ENCODE results near the gene RNF220. TPM values are rescaled to one million over a fixed set of nuclear protein-coding genes. Genes with fewer than 3 reads are reported as not detected.

Gene RNF220
- polyA plus RNA-seq, 3 donors: 97.9 to 109 (median 101) TPM

DNA sequence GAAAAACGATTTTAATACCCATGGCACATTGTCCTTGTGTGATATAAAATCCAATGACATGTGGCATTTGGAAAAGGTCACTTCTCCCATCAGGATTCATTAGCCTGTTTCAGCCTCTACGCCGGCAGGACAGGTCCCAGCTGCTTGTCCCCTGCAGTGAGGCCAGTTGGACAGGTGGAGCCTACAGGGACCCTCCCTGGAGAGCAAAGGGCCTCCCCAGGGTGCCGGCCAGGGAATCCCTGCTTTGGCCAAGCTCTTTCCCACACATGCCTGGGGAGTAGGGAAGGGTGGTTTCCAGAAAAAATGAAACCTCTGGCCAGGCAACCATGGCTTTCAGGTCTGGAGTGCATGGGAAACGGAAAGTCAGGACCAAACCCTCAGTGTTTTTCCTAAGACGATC, 176.2 kb downstream of the RNF220 start:
- DNase-seq: no peak

DNA sequence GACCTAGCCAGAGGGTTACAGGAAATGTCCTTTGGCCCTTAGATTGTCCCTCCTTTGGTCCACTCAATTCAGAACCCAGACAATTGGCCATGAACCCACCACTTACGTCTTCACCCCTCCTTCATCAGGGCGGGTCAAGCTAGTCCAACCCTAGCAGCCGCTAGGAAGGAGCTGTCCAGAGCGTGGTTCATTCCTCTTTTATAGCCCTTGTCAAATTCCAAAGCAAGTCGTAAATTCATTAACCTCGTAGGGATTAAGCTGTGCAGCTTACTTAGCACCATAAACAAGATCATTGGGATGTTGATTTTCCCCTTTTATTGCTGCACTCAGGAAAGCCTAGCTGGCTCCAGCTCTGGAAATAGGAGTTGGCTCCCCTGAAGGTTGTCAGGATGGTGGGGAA, 179.1 kb downstream of the RNF220 start:
- peak; percentile 82 for DNase-seq

DNA sequence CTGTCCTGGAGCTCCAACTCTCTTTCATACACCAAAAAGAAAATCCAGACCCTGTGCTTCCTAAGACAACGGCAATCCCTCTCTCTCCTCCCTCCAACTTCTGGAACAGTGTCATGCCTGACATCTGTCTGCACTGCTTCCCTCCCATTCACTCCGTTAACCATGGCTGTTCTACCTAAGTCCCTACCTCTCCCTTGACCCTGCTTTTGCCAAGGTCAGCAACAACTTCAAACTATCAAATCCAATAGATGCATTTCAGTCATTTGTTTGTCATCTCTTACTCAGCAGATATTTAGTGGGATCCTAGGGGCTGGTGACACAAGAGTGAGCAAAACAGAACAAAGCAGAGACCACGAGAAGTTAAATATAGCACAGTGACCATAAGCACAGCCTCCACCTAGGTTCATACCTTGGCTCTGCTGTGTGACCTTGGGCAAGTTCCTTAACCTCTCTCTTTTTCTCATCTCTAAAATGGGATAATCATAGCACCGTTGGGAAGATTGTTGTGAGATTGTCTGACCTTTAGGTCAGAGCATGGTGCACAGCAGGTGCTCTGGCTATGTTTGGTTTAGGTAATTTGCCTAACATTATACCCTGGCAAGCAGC, 180.4 kb downstream of the RNF220 start:
- DNase-seq: no peak

DNA sequence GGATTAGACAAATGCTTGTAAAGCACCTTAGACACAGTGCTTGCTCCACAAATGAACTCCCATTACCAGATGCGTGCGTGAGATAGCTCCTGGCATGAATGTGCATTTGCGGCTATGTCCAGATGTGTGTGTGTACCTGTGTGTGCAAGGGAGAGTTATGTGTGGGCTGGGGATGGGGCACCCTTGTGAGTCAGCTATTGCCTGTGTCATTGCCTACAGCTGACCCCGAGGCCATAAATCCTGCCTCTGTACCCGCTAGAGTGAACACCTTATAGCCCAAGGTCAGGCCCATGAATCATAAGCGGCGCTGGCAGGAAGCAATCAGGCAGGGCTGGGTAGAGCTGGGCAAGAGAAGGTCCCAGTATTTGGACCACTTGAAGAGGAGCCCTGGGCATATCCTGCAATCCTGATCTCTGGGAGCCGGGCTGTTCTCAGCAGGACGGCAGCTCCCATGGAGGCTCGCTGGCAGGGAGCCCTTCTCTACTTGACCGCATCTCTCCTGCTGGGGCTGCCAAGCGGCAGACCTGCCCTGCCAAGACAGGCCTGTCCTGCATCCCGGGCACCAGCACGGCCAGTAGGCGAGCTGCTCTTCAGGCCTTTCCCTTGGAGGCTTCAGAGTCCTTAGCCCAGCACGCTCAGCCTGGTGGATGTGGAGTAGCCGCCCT, 182.9 kb downstream of the RNF220 start:
- DNase-seq: no peak

DNA sequence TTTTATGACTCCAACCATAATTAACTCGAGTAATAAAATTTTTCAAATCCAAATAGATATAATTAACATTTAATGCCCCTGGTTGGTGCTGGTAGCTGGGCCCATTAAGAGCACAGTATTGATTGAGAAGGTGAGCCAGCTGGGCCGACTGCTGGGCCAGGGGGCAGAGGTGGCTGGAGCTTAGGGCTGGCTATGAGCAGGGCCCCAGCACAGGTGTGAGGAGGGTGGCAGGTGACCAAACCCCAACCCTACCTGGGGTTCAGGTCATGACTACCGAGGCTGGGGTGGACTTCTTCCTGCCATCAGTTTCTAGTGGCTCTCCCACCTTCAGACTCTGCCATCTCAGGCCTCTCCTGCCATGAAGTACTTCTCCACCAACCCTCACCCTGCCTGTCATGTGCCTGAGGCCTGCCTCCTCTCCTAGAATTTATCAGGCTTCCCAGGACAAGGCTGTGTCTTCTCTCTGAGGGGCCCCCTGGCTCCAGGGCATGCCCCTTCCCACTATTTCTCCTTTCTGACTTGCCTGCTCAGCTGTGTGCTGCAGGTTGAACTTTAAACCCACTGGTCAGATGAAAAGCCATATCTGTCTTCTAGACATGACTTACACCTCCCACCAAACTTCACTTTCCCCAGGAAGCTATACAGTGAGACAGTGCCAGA, 183.6 kb downstream of the RNF220 start:
- DNase-seq: no peak

DNA sequence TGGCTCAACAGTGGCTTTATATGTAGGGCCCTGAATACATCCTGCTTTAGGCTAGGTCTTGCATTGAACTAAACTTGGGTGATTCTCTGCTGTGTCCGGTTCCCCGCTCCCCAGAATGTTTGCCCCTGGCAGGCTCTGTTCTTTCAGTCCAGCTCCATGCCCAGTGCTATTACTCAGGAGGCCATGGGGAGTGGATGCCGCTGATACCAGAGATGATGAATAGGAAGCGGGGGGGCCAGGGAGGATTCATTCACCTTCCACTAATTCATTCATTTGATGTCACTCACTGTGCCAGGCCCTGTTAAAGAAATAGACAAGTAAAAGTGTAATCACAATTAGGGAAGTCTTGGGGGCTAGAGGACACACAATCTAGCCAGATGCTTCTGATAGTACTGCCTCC, 185.4 kb downstream of the RNF220 start:
- no peak for DNase-seq

DNA sequence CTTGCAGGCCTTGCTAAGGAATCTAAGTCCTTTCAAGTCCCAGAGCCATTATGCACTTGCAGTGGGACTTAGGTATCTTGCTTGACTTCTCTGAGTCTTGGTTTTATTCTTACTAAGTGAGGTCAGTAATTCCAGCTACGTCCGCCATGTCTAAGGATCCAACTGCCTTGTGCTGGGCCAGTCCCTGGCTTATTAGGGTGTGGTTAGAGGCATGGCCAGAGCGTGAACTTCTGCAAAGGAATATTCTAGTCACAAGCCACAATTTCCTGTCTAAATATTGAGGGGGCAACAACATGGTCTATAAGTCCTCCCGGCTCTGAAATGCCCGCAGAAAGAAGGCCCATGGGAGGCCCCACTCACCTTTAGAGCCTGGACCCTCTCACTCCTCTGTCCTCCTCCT, 186.3 kb downstream of the RNF220 start:
- no peak for DNase-seq

DNA sequence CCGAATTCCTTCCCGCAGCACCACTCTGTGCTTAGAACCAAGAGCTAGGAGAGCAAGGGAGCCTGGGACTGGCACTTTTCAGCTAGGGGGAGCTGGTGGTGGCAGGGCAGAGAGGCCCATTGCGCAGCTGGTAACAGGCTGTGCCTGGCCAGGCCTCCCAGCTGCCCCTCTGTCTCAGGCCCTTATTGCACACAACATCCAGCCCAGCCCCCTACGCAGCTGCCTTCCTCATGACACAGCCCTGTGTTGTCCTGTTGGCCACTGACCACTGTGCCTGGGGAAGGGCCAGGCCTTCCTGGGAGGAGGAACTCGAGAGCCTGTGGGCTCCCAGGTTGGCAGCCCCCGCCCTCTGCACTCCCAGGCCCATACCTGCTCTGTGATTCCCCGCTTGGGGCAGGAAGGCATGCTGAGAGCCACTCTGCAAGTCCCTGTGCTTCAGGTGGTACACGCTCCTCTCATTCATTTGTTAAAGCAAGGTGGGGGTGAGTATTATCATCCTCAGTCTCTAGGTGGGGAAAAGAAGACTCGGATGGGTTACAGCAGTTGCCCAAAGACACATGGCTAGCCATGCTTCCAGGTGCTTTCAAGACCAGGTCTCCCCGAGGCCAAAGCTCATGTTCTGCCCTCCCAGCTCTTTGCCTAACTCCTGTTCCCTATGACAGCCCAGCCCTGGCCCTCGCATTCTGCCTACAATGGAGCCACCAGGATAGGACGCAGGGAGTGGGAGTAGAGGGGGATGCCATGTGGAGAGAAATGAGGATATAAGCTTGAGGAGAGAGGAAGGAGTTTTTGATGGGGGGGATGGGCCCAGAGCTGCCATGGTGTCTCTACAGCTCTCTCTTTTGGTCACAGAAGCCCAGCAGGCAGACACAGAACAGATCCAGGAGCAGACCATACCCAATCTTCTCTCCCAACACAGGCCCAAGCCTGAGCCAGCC, 187.4 kb downstream of the RNF220 start:
- DNase-seq: no peak

DNA sequence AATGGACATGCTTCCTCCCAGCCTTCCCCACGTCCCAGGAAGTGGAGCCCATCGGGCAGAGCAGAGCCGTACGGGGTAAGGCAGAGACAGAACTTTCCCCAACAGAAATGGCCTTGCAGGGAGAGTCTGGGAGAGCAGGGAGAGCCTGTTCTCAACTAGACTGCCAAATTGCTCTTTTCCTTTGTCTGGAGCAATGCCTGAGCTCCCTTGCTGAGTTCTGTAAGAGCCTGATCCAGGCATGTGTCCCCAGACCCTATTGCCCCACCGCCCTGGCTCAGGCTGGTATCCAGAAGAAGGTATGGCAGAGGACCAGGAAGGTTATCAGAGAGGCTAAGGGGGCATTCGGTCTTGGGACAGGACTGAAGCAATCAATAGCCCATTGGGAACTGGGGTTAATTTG, 189.3 kb downstream of the RNF220 start:
- DNase-seq: no peak

DNA sequence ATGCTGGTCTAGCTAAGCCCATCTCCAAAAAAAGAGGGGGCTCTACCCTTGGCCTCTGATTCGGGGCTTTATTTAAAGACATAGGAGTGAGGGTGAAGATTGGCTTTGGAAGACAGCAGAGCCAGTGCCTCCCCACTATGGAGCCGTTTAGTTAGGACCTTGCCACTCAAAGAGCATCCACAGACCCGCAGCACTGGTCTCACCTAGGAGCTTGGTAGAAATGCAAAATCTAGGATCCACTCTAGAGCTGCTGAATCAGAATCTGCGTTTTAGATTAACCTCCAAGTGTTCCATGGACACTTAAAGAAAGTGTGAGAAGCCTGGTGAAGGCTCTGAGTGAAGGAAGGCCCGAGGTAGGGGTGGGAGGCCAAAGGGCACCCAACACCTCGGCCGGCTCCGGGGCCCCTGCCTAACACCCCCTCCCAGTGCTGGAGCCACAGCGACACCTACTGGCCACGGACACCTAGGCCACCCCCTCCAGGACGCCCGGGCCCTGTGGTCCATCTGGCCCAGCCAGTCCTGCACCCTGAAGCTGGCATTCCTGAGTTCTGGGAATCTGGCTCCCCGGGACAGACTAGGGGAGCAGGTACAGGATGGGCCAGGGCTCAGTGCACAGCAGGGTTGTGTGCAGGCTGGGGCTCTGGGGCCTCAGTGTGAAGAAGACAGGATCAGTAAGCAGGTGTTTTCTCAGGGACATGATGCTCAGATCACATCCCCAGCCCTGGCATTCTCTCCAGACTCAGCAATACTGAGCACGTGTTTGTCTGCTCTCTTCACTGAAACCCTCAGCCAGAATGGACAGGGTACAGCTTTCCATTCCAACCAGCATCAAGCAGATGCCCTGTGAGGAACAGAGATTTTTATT, 190.0 kb downstream of the RNF220 start:
- no peak for DNase-seq

DNA sequence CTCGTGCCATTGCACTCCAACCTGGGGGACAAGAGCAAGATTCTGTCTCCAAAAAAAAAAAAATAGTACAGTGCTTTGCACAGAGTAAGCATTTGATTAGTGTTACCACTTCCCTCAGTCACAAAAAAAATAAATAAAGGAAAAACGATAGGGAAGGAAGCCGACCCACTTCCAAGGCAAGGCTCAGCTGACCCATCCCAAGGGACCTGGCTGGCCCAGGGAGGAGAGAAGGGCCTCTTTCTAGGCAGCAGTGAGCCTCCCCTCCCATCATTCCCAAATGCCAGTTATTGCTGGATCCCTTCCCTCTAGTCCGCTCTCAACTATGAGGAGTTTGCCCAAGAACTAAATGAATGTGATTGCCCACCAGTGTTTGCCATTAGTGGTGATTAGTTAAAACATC, 191.5 kb downstream of the RNF220 start:
- no peak for DNase-seq

DNA sequence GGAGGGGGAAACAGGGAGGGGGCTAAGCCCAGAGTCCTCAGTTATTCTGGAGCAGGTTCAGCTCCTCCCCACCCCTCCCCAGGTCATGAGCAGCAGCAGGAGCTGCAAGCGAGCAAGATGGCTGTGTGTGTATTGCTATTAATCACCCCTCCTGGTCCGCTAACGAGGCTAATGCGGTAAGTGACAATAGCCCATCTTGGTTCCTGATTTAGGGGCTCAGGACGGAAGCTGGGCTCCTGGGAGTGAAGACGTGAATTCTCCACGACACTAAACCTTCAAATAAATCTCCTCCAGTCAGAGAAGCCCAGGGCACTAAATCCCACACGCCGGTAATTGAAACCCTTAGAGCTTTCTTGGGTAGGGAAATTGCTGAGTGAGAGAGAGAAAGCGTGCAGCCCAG, 193.1 kb downstream of the RNF220 start:
- no peak for DNase-seq

DNA sequence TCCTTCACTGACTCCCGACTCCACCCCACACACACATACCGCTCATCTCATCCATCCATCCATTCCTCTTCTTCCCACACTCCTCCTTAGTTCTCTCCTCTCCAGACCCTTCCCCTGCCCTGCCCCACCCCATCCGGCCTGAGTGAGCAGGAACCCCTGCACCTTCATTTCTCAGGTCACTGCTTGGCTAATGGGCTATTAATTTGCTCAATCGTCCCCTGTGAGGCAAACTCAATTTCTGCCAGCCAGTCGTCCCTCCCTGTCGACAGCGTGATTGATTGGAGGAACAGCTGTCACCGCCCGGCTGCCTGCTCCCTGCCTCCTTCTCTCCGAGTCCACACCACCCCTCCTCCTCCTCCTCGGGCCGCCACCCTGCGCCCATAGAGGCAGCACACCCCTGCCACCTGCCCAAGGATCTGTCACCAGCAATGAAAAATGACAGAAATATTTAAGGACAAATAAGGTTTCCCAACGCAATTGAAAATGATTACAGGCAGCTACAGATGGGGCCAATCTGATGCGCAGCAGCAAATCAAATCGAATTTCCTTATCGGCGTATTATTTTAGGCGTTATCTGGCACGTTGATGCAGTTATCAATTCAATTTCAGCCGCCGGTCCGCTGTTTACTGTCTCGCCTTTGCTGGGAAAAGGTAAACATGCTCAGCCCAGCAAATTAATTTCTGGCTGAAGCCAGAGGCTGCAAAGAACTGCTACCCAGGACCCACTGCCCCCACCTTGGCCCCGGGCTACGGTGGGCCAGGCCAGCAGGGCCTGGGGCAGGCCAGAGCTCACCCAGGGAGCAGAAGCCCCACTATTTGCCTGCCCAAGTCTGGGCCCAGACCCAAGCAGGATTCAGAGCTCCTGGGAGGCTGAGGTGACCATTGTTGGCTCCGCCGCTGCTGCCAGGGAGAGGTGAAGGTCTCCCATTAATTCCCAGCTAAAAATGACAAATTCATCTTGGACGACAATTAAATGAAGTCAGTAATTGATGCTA, 197.9 kb downstream of the RNF220 start:
- DNase-seq: no peak

DNA sequence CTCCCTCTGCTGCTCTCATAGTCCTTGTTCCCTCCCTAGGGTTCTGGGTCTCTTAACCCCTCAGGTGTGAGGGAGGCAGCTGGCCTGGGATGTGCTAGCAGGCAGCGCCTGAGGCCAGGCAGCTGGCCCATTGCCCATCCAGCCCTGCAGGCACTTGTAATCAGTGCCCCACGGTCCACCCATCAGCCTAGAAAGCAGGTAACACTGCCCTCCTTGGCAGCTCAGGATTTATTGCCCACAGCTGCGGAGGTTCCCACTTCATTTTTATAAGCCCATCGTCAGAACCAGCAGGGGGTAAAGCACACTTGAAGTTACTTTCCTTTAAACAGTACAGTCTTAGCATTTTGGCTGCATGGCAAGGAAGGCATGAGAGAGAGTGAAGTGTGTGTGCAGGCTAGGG, 198.7 kb downstream of the RNF220 start:
- DNase-seq: no peak

DNA sequence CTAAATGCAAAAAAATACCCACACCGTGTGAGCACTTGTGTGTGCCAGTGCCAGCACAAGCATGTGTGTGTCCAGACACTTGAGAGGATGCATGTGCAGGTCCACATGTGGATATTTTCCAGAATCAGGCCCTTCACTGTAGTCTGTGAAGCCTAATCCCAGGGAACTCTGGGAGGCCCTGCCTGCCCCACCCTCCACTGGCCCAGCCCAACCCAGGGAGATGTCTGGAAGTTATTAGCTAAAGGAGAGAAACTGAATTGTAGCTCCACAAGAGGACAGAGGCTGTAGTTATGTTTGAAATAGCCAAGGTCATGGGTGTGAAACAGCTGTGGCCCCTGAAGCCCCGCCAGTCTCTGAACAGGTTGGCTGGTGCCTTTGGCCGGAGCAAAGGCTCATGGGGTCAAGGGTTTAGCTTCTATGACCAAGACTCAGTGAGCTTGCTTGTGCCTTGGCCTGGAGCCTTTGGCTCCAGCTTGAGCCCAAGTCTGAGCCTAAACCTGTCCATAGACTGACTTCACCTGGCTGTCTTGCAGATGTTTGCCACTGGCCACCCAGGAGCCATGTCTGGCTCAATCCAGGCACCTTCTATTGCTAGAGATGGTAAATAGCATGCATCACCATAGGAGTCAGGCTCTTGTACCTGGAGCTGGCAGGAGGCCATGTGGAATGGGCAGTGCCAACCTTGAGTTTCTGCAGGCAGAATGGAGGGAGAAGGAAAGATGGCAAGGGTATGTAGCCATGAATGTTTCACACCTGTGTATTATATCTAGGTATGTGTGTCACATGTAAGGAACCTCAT, 199.3 kb downstream of the RNF220 start:
- DNase-seq: no peak

DNA sequence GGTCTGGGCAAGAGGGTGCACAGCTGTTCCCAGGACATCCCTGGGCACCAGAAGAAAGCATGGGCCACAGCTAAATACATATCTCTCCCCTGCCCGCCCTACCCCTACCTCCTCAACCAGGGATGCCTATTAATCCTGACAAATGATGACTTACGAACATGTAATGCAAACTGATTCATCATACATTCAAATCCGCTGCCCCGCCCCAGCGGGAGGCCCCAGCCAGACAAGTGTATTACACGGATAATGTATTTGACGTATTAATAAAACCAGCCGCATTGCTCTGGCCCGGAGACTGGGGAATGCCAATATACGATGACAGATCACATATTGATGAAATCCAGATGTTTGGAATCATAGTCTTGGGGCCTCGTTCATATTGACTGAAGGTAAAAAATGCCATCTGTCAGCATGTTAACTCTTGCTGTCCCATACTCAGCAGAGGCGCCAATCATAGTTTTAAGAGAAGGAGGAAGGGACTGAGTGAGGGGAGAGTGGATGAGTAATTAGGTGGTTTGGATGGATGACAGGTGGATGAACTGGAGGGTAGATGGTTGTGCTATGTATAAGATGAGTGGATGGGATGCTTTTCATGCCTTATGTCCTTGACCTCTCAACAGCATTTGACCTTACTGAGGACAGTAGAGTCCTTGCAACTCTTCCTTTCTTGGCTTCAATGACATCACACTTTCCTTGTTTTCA, 201.0 kb downstream of the RNF220 start:
- DNase-seq: no peak

DNA sequence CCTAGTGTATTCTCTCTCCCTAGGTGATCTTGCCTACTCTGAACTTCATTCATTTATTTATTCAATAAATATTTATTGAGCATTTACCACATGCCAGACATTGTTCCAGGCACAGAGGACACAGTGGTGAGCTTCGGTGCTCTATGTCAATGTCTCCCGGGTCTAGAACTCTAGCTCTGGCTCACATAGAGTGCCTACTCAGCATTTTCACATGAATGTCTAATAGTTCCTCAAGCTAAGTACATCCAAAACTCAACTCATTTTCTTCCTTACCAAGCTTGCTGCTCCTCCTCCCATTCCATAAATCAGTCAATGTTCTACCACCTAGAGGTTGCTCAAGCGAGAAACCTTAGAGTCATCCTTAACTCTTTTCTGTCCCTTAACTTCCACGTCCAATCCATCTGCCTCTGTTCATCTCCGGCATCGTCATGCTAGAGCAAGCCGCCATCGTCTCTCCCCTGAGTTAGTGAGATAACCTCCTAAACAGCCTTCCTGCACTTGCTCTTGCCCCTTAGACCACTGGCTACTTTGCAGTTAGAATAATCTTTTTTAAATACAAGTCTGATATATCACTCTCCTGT, 201.7 kb downstream of the RNF220 start:
- no peak for DNase-seq

DNA sequence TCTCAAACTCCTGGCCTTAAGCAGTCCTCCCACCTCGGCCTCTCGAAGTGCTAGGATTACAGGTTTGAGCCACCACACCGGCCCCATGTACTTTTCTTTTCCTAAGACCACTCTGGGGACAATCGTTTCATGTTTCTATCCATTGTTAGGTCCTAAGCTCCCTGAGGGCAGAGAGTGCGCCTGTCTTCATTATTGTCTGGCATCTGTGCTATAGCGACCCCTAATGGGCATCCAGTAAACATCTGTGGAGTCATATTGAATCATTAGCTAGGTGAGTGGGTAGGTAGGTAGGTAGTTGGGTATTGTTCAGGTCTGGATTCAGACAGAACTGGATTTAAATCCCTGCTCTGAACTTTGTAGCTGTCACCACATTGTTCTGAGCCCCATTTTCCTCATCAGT, 203.1 kb downstream of the RNF220 start:
- DNase-seq: no peak

Data from renal pelvis (tissue), 4 donors.